Stimulated activated CD4-positive, alpha-beta T cell treated with anti-CD3 and anti-CD28 coated beads, Interleukin-1b, Interleukin-23, amount 100 ng/mL, for 24 hours (primary cell): ENCODE measurements around the gene SOCS7.

Experiments used
- DNase-seq, 4 experiments: peaks; one replicate each; pipeline ENCODE4 v3.0.0-alpha.2; 2020; ENCODE audit warnings: low read depth in 4 of 4, low spot score in 1 of 4

SOCS7 gene

DNA sequence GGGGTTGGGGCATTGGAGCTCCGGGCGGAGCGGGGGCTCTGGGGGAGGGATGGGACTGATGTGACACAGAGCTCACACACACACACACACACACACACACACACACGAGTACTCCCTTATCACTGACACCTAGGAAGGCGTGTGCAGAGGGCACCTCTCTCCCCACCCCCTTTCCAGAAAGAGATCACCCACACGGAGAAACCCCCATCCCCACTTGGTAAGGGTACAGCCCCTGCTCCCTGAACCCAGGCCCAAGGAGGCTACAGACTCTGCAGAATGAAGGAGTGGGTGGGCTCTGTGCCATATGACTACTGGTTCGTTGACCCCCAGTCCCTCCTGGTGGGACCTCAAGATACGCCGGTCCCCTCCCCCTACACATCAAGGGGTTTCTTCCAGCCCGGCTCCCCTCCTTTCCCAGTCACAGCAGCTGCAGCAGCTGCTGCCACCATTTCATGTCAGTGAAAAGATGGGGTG, 67.9 kb downstream of the SOCS7 start:
- no peak for DNase-seq

DNA sequence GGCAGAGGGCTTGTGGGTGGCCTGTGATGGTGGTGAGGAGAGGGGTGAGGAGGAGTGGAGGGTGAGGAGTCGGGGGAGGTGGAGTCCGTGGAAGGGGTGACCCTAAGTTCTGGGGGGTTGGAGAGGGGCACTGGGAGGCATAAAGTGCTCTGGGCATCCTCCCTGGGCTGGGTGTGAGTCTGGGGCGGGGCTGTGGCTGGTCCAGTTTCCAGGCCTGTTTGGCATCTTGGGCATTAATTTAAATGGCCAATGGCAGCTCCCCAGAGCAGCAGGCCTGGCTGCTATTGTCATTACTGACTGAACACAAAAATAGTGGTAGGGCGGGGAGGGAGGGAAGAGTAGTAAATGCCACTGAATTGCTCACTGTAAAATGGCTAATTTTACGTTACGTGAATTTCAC, 68.9 kb downstream of the SOCS7 start:
- no peak for DNase-seq

DNA sequence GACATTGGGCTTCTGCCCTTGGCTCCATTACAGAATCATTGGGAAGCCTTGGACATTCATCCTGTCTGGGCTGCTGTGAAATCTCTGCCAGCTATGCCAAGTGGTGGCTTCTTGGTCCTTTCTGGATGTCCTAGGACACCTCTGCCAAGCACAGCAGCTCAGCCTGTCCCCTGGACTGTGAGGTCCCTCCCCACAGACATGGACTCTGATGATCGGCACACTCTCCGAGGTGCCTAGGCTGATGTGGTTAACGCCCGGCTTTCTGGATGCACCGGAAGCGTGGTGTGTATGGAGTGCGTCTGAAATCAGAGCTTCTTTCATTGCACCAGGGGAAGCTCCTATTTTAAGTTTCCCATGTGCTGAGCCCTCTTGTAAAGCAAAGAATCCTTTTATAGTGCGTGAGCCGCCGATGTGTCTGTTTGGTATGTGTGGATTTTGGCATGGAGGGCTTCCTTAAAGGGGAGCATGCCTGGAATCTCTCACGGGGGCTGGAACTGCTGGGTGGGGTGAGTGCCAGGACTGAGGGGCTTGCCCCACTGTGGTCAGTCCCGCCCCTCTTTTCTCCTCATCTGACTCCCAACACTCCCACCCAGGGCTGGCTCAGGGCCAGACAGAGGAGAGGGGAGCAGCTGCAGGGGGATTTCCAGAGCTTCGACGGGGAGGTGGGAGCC, 69.7 kb downstream of the SOCS7 start:
- DNase-seq = no peak

DNA sequence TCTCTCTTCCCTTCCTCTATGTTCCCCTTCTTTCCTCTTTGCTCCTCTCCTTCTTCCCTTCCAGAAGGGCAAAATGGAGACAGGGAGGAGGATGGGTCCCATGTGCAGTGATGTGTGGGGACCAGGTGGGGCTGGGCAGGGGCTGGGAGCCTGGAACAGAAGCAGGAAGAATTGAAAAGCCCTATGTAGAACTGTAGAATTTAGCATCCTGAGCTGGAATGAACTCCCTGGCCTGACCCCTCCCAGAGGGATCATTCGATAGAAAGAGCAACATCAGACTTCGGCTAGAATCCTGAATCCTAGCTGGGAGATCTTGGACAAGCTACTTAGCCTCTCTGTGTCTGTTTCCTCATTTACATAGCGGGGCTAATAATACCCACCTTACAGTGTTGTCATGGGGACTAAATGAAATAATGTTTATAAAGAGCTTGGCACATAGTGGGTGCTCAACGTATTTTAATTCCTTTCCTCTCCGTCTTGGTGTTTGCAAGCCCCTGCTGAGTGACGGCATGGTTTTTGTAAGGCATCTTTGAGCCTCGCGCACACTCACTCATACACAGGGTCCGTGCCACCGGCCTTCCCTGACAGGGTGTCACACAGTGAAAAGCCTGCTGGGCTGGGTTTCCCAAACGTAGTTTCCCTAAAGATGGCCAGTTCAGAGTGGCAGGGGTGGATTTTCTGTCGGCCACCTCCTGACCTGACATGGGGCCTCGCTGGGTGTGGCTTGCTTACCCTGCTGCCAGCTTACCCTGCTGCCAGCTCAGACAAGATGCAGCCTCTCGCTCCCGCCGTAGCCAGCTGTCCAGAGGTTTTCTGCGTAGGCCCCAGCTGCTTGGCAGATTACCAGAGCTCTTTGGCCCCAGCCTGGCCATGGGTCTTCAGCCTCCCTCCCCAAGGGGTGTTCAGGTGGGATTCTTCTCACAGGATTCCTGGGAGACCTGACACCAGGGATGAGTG, 70.5 kb downstream of the SOCS7 start:
- no peak for DNase-seq

DNA sequence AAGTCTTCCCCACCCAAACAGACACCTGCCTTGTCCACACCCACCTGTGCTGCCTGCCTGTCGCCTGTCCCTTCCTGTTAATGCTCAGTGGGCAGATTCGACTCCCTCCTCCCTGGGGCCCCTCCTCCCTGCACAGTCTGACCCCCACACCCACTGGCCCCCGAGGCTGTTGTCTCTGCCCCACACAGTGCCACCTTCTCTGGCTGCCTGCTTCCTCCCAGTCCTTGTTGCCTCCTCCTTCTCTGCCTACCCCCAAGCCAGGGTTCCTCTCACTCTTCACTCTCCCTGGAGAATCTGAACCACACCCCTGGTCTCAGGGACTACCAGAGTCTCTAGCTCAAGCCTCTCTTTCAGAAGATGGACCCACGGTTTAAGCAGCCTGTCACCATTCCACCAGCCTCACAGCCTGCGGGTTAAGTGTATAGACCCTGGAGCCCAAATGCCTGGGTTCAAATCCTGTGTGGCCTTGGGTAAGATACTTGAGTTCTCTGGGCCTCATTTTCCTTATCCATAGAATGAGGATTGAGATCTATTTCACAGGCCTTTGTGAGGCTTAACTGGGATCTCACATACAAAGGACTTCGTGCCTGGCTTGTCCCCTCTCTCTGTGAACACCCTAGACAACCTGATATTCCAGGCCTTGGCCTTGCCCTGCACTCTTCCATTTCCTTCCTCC, 72.8 kb downstream of the SOCS7 start:
- no peak for DNase-seq

DNA sequence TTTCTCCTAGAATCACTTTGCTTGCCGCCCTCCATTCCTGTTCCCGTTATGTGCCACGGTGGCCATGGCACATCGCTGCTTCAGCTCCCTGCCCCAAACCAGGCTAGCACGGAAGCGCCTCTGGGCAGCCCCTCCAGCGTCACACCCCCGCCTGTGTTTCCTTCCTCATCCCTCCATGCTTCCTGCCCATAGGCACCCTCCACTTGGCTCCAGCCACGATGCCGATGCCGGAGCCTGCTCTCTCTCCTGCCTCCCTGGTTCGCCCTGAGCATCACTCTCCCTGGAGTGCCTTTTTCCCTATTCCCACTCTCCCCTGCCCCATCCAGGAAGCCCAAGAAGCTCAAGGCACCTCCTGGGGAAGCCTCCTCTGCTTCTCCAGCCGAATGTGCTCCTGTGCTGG, 73.4 kb downstream of the SOCS7 start:
- DNase-seq = no peak

DNA sequence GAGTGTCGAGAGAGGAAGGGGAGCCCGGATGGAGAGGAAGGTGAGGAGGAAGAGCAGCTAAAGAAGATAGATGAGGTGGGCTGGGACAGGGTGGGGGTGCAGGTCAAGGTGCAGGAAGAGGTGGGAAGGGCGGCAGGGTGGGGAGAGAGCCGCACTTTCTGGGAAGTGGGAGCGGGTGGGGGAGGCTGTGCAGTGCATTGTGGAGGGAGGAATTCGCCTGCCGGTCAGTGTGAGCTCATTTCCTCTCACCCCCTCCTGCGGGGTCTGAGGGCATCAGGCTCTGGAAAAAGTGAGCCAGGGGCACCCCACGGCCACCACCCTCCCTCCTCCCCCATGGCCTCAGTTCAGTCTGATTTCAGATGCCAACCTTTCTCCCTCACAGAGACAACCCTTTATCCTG, 74.1 kb downstream of the SOCS7 start:
- no peak for DNase-seq

DNA sequence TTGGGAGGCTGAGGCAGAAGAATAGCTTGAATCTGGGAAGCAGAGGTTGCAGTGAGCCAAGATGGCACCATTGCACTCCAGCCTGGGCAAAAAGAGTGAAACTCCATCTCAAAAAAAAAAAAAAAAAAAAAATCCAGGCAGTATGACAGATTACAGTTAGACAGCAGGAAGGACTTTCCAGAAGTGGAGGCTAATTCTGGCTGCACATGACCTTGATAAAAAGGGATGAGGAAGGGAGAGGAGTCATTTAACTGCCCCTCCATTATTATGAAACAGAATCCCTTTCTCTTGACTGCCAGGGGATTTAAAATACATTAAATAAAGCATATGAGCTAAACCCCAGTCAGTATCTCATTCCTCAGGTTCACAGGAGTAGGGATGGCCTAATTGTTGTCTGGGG, 74.8 kb downstream of the SOCS7 start:
- no peak for DNase-seq

DNA sequence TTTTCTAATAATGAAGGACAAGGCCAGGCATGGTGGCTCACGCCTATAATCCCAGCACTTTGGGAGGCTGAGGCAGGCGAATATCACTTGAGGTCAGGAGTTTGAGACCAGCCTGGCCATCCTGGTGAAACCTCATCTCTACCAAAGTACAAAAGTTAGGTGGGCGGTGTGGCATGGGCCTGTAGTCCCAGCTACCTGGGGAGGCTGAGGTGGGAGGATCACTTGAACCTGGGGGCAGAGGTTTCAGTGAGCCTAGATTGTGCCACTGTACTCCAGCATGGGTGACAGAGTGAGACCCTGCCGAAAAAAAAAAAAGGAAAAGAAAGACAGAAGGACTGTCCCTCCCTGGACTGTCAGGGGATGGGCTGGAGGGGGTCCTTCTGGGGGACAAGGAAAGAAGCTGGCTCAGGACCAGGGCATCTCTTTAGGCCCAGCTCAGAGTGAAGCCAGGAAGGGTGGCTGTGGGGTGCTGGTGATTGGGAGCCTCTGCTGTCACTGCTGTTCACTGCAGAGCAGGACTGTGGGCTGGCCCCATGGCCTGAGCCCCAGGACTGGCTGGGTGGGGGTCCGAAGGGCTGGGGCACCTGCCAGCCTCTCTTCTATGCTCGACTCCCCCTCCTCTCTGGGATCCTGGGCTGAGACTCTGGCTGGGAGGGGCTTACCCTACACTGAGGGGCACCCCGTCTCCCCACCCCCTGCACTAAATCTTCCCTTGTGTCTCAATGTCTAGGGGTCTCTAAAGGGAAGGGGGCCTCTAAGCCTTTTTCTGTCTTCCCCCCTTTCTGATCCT, 75.7 kb downstream of the SOCS7 start:
- DNase-seq = no peak

DNA sequence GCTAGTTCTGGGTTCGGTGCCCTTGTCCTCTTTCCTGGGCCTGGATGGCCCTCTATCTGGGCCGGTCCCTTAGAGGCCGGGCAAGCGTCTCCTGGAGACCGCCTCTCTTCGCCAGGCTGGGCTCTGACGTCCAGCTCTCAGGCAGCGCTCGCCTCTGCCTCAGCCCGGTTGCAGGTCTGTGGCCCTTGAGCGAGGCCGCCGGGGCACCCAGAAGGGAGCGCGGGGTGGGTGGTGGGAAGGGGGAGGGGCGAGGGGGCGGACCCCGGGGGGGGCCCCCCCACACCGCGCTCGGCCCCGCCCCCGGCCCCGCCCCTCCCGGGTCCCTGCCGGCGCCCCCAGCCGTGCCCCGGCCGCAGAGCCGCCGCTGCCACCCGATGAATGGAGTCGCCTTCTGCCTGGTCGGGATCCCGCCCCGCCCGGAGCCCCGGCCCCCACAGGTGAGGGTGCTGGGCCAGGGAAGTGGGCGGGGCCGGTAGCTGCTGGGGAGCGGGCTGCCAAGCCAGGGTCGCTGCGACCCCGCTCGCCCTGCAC, 76.5 kb downstream of the SOCS7 start, which contains the start of gene ARHGAP23:
TSS of gene ARHGAP23 (plus strand) at position 353 of the 531 bp plus-strand sequence. CDS start at position 375, 22 bp downstream.
- DNase-seq = peak in 1 of 4 experiments; percentile 15

DNA sequence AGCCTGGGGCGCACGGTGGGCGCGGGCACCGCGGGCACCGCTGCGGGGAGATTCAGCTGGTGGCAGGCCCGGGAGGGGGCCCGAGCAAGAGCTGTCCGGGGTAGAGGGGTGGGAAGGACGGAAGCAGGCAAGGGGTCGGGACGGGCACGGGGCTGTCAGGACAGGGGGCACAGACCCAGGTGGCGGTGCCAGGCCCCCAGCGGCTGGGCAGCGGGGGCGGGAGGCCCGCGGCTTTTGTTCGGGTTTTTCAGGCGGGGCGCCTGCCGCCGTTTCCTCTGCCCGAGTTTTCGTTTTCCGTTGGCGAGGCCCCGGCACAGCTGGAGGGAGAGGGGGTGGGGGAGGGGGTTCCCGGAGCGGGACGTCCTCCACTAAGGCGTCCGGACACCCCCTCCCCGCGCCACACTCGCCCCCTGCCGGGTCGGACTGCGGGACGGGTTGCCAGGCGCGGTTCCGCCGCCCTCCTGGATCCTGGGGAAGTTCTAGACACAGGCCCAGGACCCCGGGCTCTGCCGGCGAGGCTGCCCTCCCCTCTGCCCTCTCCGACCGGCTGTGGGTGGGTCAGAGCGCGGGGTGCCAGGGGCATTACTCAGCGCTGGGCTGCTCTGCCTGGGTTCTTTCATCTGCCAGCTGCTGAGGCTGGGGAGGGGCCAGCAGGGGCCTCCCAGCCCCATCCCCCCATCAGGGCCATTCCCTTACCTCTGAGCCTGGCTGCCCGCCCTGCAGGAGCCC, 77.2 kb downstream of the SOCS7 start:
- no peak for DNase-seq

DNA sequence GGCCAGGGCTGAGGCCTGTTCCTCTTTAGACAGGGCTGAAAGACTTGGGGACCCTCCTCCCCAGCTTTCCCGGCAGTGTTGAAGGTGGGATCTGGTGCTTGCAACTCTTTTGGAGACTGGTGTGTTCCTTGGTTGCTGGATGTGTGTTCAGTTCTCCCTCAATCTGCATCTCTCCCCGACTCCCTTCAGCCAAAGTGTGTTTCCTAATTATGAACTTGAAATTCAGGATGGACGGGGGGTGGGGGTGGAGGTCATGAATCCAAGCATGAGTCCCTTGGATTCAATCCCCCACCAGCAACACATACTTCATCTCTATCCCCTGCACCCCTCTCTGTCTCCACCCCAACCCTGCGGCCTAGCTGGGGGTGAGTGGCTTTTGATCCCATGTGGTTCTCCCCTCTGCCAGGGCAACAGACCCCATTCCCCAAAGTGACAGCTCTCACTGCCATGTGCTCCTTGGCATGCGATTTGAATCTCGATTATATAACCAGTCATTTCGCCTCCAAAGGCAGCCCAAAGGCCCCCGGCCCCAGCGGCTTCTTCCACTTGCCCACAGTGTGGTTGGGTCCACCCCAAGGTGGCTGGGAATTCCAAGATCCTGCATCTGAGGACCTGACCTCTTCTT, 77.9 kb downstream of the SOCS7 start:
- no peak for DNase-seq

DNA sequence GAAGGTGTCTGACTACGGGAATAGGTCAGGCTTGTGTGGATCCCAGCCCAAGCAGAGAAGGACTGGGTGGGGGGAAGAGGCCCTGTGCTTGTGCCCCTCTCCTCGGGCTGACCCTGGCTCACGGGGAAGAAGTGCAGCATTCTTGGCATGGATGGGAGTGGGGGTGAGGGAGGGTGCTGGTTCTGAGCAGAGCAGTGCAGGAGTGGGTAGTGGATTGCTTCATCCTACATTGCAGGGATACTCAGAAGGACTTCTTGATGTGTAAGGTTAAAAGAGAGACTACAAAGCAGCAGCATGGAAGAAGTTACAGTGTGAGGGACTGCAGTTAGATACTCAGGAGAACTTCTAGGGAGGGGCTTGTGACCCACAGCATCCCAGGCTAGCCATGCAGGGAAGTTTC, 78.7 kb downstream of the SOCS7 start:
- DNase-seq = no peak

DNA sequence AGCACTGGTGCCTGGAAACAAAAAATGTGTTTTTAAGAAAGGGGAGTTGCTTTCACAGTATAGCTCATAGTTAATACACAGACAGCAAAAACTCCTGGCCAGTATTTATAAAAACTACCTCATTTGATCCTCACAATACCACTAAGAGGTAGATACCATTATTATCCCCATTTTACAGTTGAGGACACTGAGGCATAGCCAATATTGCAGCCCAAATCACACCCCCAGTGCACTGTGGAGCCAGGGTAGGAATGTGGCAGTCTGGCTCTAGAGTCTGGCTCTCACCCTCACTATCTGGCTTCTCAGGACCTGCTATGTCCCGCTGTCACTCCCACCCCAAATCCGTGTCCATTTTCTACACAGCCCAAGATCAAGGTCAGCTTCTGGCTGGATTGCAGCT, 79.2 kb downstream of the SOCS7 start:
- DNase-seq = no peak

DNA sequence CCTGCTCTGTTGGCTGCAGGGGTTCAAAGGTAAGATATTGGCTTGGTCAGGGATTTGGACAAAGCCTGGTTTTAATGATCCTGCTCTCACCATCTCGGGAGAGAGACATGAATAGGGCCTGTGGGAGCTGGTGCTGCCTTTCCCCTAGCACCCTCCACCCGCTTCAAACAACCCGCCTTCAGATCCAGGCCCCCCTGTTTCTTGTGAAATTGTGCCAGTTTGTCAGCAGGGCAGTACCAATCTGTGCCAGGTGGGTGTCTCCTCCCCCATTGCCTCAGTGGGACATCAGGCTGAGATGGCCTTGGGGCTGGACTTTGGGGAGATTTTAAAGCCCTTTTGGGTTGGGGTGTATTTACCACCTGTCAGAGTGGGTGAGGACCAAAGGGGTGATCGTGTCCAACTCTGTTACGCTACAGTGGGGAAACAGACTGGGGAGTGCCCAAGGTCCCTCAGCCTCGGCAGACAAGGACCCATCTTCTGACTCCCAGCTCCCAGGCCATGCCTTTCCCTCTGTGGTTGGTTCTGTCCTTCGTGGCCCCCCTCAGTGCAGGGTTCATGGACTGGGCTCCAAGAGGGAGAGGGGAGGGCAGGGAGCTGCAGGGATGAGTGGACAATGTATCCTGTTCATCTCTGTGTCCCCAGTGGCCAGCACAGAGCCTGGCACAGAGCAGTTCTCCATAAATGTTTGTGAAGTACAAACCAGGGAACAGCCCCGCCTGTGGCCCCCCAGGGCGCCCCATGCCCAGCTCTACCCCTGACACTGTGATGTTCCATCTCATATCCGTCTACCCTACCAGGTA, 79.9 kb downstream of the SOCS7 start:
- DNase-seq = no peak

DNA sequence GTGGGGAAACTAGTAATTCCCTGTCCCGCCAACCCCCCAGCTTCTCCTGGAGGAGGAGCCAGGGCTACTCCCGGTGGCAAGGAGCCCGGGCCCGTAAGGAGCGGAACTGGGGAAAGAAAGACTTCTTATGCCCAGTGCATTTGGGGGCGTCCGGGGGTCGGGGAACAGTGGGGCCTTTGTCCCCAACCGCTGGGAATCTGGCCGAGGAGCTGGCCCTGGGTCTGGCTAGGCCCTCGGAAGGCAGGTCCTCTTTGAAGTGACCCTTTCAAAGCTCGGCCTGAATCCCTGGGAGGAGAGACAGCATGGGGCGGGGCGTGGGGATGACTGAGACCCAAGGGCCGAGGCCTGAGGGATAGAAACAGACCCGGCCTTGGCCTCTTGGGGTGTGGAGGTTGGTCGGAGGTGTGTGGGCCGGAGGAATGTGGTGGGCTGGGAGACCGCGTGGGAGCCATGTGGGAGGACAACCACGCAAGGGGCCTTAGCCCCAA, 82.6 kb downstream of the SOCS7 start:
- DNase-seq = no peak

DNA sequence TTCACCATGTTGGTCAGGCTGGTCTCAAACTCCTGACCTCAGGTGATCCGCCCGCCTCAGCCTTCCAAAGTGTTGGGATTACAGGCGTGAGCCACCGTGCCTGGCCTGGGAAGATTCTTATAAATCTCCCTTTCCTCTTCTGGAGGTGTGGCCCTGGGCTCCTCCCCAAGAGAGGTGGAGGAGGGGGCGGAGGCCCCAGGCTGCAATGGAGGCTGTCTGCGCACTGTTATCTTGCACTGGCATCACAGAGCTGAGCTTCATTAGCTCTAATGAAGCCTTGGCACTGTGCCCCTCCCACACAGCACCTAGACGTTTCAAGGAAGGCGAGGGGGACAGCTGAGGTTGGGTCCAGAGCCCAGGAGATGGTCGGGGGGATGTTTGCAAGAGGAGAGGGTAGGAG, 84.2 kb downstream of the SOCS7 start:
- no peak for DNase-seq

DNA sequence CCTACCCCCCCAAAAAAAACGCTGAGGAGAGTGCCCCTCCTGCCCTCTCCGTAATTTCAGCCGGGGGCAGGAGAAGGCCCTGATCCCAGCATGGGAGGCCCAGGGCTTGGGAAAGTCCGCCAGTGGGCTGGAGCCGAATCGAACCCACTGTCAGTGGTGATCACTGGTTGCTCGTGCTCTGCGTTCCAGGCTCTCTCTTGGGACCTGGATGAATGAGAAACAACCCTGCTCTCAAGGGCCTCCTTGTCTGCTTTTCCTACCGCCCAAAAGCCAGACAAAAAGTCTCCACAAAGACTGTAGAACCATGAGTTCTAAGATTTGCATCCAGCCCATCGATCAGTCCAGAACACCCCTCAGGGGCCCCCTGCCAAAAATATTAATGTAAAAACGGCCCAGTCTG, 84.7 kb downstream of the SOCS7 start:
- DNase-seq = no peak
